HG03575 (cell line): Measurements from ENCODE around the gene MXD4.
"Not testable (repeated sequence)": the region's sequence is repeated elsewhere in the genome, so short reads cannot be mapped to it uniquely, and the experiment has no call there.

Experiments used
- ATAC-seq: cut with Tn5 transposase; IDR thresholded peaks from one replicate; pipeline ENCODE4 v1.9.1; 2021; ENCODE audit not compliant: unreplicated experiment, insufficient number of reproducible peaks, low FRiP score; ENCODE audit errors: extremely low read depth

The MXD4 gene

GRCh38 chr4:2280531-2281300 is 18.8 kb upstream of the MXD4 start:
- no peak for ATAC-seq

GRCh38 chr4:2277956-2278355 is 16.0 kb upstream of the MXD4 start:
- no peak for ATAC-seq

- ATAC-seq = no peak
Observed at GRCh38 chr4:2276581-2277325, 14.8 kb upstream of the MXD4 start.

- no peak for ATAC-seq
Observed at GRCh38 chr4:2275546-2276251, 13.8 kb upstream of the MXD4 start.

GRCh38 chr4:2275044-2275397 is 13.1 kb upstream of the MXD4 start:
- not testable (repeated sequence) for ATAC-seq

GRCh38 chr4:2274320-2275043 is 12.6 kb upstream of the MXD4 start:
- ATAC-seq = no peak

GRCh38 chr4:2273657-2274319 is 11.9 kb upstream of the MXD4 start:
- no peak for ATAC-seq

GRCh38 chr4:2273221-2273620 is 11.3 kb upstream of the MXD4 start:
- ATAC-seq = no peak

- no peak for ATAC-seq
Observed at GRCh38 chr4:2272828-2273120, 10.9 kb upstream of the MXD4 start.

GRCh38 chr4:2272026-2272827 is 10.3 kb upstream of the MXD4 start:
- ATAC-seq = no peak

GRCh38 chr4:2271279-2272025 is 9.5 kb upstream of the MXD4 start:
- ATAC-seq = no peak

- ATAC-seq = no peak
Observed at GRCh38 chr4:2270341-2271165, 8.6 kb upstream of the MXD4 start.

GRCh38 chr4:2269618-2270163 is 7.8 kb upstream of the MXD4 start:
- ATAC-seq = no peak

- ATAC-seq = no peak
Observed at GRCh38 chr4:2269206-2269531, 7.3 kb upstream of the MXD4 start.

- ATAC-seq = no peak
Observed at GRCh38 chr4:2268357-2269205, 6.7 kb upstream of the MXD4 start.

GRCh38 chr4:2267841-2268240 is 5.9 kb upstream of the MXD4 start:
- no peak for ATAC-seq
